Common myeloid progenitor, CD34-positive (primary cell): ENCODE measurements around the gene HKDC1.
A peak's percentile ranks its signal among the peaks of the same experiment; 100 is the strongest.

ENCODE experiments used
- CTCF ChIA-PET: fragments of 350-600 bp; sonication (Branson Sonifier 250); formaldehyde crosslinking; loops from one replicate; lab custom pipeline; 2021; ENCODE audit warnings: antibody characterized with exemption; lab: Charles Lee
- POLR2A ChIA-PET: fragments of 350-600 bp; sonication (Branson Sonifier 250); formaldehyde crosslinking; loops from one replicate; lab custom pipeline; 2021; ENCODE audit warnings: antibody characterized with exemption; lab: Charles Lee
- DNase-seq, 3 donors: peaks; one replicate each; pipeline versions ENCODE4 v3.0.0 to v3.0.0-alpha.2; 2013
- H3K27ac ChIP-seq, 2 experiments: 1 replicate in 1 of 2; 2 replicates in 1 of 2; pipeline ENCODE4 v1.7.0; 2013; ENCODE audit warnings: inconsistent platforms in 2 of 2, low read length in 2 of 2, mild to moderate bottlenecking in 2 of 2, low read depth in 1 of 2, moderate library complexity in 1 of 2; ENCODE audit not compliant: severe bottlenecking in 2 of 2, insufficient read depth in 1 of 2, poor library complexity in 1 of 2
- H3K27me3 ChIP-seq, 5 experiments: replicated peaks in 2 of 5; 1 replicate in 3 of 5; 2 replicates in 2 of 5; pipeline versions ENCODE4 v1.6.1 to v1.7.0; 2013; ENCODE audit warnings: low read length in 4 of 5, mild to moderate bottlenecking in 2 of 5, moderate library complexity in 2 of 5, inconsistent platforms in 1 of 5; ENCODE audit not compliant: insufficient read depth in 5 of 5, control insufficient read depth in 4 of 5
- H3K36me3 ChIP-seq, 4 experiments: 1 replicate in 2 of 4; 2 replicates in 2 of 4; pipeline versions ENCODE4 v1.6.1 to v1.7.0; 2013; ENCODE audit warnings: low read length in 3 of 4, control low read depth in 1 of 4, mild to moderate bottlenecking in 1 of 4; ENCODE audit not compliant: control insufficient read depth in 4 of 4, insufficient read depth in 4 of 4
- H3K4me1 ChIP-seq, 4 experiments: 1 replicate in 3 of 4; 2 replicates in 1 of 4; pipeline versions ENCODE4 v1.6.1 to v1.7.1; 2013; ENCODE audit warnings: low read length in 3 of 4, mild to moderate bottlenecking in 3 of 4, control low read depth in 1 of 4, inconsistent platforms in 1 of 4, moderate library complexity in 1 of 4; ENCODE audit not compliant: control insufficient read depth in 4 of 4, insufficient read depth in 4 of 4; ENCODE audit errors: control extremely low read depth in 1 of 4
- H3K4me3 ChIP-seq, 7 experiments: 1 replicate in 4 of 7; 2 replicates in 3 of 7; pipeline versions ENCODE4 v1.5.1 to v1.7.0; 2013; ENCODE audit warnings: mild to moderate bottlenecking in 7 of 7, low read length in 6 of 7, moderate library complexity in 6 of 7, inconsistent platforms in 2 of 7, low read depth in 2 of 7, control low read depth in 1 of 7; ENCODE audit not compliant: insufficient read depth in 4 of 7, control insufficient read depth in 1 of 7; ENCODE audit errors: extremely low read depth in 1 of 7
- H3K9me3 ChIP-seq, 5 experiments: 1 replicate in 4 of 5; 2 replicates in 1 of 5; pipeline versions ENCODE4 v1.6.1 to v1.7.1; 2013; ENCODE audit warnings: low read length in 4 of 5, mild to moderate bottlenecking in 2 of 5, inconsistent platforms in 1 of 5, low read depth in 1 of 5, moderate library complexity in 1 of 5; ENCODE audit not compliant: control insufficient read depth in 4 of 5, insufficient read depth in 2 of 5; ENCODE audit errors: control extremely low read depth in 1 of 5
- WGBS: methylation state at CpG from one replicate; pipeline ENCODE4 v1.1.5; 2013; ENCODE audit not compliant: insufficient coverage; 5-methylcytosine and 5-hydroxymethylcytosine counted together

HKDC1 gene

GRCh38 chr10:69232252-69232651 is 12.1 kb downstream of the HKDC1 start:
- Histone ChIP-seq H3K27ac (no peak overlapping the region), H3K4me3 (no peak overlapping the region), H3K9me3 (no peaks in the 10 kb centered on the region), H3K27me3 (no peaks in the 10 kb centered on the region), H3K36me3 (no peaks in the 10 kb centered on the region), H3K4me1 (peaks cover 0 to 28% (median 22%) of the 10 kb centered on the region in 4 experiments)
- DNase-seq: no peak
- POLR2A ChIA-PET: no interaction called here
- CTCF ChIA-PET: interaction anchor here (1.0 to 12.6 kb wide), 3 partner anchors 17 to 160 kb away, joined by 3 to 209 read pairs (median 3); no protein-coding TSS in a partner anchor
- 97% methylated on average over 9 of the region's 9 CpGs for WGBS

- H3K36me3 ChIP-seq: no peaks in the 10 kb centered on the region
- H3K27ac ChIP-seq: no peak overlapping the region
- POLR2A ChIA-PET: no interaction called here
- H3K4me1 ChIP-seq: peaks cover 2 to 27% (median 23%) of the 10 kb centered on the region in 4 experiments
- 97% methylated on average over 18 of the region's 22 CpGs for WGBS
- no peaks in the 10 kb centered on the region for H3K9me3 ChIP-seq
- no peaks in the 10 kb centered on the region for H3K27me3 ChIP-seq
- no peak for DNase-seq
- CTCF ChIA-PET: interaction anchor here (1.1 to 12.6 kb wide), 2 partner anchors 18 to 159 kb away, joined by 3 to 209 read pairs; no protein-coding TSS in a partner anchor
- no peak overlapping the region for H3K4me3 ChIP-seq
Measured at GRCh38 chr10:69232736-69233480, 12.8 kb downstream of the HKDC1 start.

GRCh38 chr10:69234447-69234846 is 14.3 kb downstream of the HKDC1 start:
- Histone ChIP-seq H3K36me3 (no peaks in the 10 kb centered on the region), H3K27ac (no peak overlapping the region), H3K9me3 (no peaks in the 10 kb centered on the region), H3K4me1 (peaks cover 2 to 18% (median 9%) of the 10 kb centered on the region in 4 experiments), H3K4me3 (no peak overlapping the region), H3K27me3 (no peaks in the 10 kb centered on the region)
- WGBS: 94% methylated on average over 3 of the region's 3 CpGs
- POLR2A ChIA-PET: no interaction called here
- no peak for DNase-seq
- CTCF ChIA-PET: interaction anchor here (1.0 to 12.6 kb wide), 5 partner anchors 10 to 270 kb away, joined by 3 to 209 read pairs (median 3); no protein-coding TSS in a partner anchor

DNA sequence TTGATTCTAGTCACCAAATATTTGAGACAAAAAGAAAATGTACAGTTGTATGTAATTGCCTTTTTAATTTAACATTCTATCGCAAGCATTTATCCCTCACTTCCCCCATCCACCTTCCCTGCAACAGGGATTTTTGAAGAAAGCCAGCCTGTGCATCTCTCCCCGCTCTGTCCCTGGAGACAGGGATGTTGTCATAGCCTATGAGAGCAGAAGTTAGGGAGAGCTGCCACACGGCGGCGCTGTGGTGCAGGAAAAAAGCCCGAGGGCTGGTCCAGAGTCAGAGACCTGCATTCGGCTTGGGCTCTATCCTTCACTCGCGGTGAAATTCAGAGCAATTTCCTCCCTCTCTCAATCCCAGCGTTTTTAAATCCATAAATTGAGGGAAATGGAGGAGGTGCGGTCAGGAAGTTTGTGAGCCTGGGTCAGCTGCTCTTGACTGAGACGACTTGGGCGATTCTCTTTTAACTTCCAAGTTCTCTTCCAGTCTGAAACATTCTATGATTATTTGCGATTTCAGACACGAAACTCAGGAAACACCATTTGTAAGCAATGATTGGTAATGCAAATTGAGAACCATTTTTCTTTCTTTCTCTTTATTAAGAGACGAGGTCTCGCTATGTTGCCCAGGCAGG is 17.5 kb downstream of the HKDC1 start:
- DNase-seq: peak; percentile 64 to 83 (median 73)
- POLR2A ChIA-PET: no interaction called here
- WGBS: 72% methylated on average over 3 of the region's 17 CpGs
- CTCF ChIA-PET: interaction anchor here (0.8 to 12.6 kb wide), 11 partner anchors 9 to 269 kb away, joined by 3 to 209 read pairs (median 6); no protein-coding TSS in a partner anchor
- Histone ChIP-seq H3K27ac (no peak overlapping the region), H3K9me3 (no peaks in the 10 kb centered on the region), H3K27me3 (no peaks in the 10 kb centered on the region), H3K36me3 (no peaks in the 10 kb centered on the region), H3K4me3 (peak overlapping the region in 1 of 7 experiments; percentile 52), H3K4me1 (peaks cover 2 to 16% (median 8%) of the 10 kb centered on the region in 4 experiments)

- CTCF ChIA-PET: interaction anchor here (0.9 to 12.6 kb wide), 14 partner anchors 10 to 168 kb away, joined by 3 to 209 read pairs (median 6); partner anchors contain the start of gene HK1
- H3K36me3 ChIP-seq: no peaks in the 10 kb centered on the region
- WGBS: 87% methylated on average over 4 of the region's 5 CpGs
- no peaks in the 10 kb centered on the region for H3K9me3 ChIP-seq
- peaks cover 2 to 16% (median 8%) of the 10 kb centered on the region in 4 experiments for H3K4me1 ChIP-seq
- POLR2A ChIA-PET: interaction anchor here (0.7 kb wide), 1 partner anchor 169 kb away, joined by 3 read pairs; no protein-coding TSS in a partner anchor
- DNase-seq: no peak
- H3K4me3 ChIP-seq: no peak overlapping the region
- H3K27ac ChIP-seq: no peak overlapping the region
- H3K27me3 ChIP-seq: no peaks in the 10 kb centered on the region
Measured at GRCh38 chr10:69239136-69239535, 19.0 kb downstream of the HKDC1 start.

- H3K4me1 ChIP-seq: peaks cover 2 to 16% (median 8%) of the 10 kb centered on the region in 4 experiments
- no peak overlapping the region for H3K4me3 ChIP-seq
- no peaks in the 10 kb centered on the region for H3K36me3 ChIP-seq
- no peaks in the 10 kb centered on the region for H3K9me3 ChIP-seq
- H3K27ac ChIP-seq: no peak overlapping the region
- 71% methylated on average over 4 of the region's 6 CpGs for whole genome bisulfite sequencing
- DNase-seq: peak in 1 of 3 donors; percentile 10
- POLR2A ChIA-PET: interaction anchor here (0.7 kb wide), 1 partner anchor 168 kb away, joined by 3 read pairs; no protein-coding TSS in a partner anchor
- H3K27me3 ChIP-seq: no peaks in the 10 kb centered on the region
- CTCF ChIA-PET: interaction anchor here (0.8 to 12.6 kb wide), 10 partner anchors 11 to 269 kb away, joined by 3 to 209 read pairs (median 6); no protein-coding TSS in a partner anchor
Measured at GRCh38 chr10:69239816-69240434, 19.8 kb downstream of the HKDC1 start.
